Measurements from ENCODE around the gene SLC66A3. TPM values are rescaled to one million over a fixed set of nuclear protein-coding genes. Genes with fewer than 3 reads are reported as not detected.

The SLC66A3 gene
- total and polyA plus RNA-seq, 9 donors: 10.5 to 17.0 (median 12.7) TPM

DNA sequence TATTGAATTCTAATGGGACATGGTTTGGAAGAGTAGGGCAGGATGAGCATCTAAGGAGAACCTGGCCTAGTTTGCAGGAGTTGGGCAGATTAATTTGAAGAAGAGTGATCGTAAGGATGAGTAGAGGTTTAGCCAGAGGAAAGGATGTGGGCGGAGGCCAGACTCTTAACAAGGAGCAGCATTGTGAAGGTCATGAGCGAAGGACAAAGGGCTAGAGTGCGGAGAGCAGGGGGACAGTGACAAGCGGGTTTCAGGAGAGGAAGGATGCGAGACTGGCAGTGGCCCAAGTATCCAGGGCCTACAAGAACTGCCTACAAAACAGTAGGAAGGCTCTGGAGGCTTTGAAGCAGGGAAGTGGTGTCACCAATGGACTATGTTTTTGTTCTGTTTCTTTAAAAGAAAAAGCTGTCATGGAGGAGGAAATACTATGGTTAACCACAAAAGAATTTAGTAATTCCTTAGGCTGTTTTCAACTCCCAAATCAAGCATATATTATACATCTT lies 20.1 kb downstream of the SLC66A3 start:
- no peaks in the 10 kb centered on the region for H3K27me3 ChIP-seq (ENCODE audit: control insufficient read depth, insufficient read depth, low read length)
- H3K4me3 ChIP-seq (ENCODE audit: low read length): no peak overlapping the region
- H3K36me3 ChIP-seq (ENCODE audit: control insufficient read depth, insufficient read depth, low read length): peaks cover 6% of the 10 kb centered on the region
- no peak overlapping the region for H3K27ac ChIP-seq (ENCODE audit: low read length)
- H3K4me1 ChIP-seq (ENCODE audit: control insufficient read depth, insufficient read depth, low read length): no peaks in the 10 kb centered on the region
- peak; percentile 45 for DNase-seq
- no peaks in the 10 kb centered on the region for H3K9me3 ChIP-seq (replicated peaks; ENCODE audit: control insufficient read depth, low read depth, low read length)
- 85% methylated on average over 5 of the region's 6 CpGs for WGBS (ENCODE audit: insufficient coverage)

DNA sequence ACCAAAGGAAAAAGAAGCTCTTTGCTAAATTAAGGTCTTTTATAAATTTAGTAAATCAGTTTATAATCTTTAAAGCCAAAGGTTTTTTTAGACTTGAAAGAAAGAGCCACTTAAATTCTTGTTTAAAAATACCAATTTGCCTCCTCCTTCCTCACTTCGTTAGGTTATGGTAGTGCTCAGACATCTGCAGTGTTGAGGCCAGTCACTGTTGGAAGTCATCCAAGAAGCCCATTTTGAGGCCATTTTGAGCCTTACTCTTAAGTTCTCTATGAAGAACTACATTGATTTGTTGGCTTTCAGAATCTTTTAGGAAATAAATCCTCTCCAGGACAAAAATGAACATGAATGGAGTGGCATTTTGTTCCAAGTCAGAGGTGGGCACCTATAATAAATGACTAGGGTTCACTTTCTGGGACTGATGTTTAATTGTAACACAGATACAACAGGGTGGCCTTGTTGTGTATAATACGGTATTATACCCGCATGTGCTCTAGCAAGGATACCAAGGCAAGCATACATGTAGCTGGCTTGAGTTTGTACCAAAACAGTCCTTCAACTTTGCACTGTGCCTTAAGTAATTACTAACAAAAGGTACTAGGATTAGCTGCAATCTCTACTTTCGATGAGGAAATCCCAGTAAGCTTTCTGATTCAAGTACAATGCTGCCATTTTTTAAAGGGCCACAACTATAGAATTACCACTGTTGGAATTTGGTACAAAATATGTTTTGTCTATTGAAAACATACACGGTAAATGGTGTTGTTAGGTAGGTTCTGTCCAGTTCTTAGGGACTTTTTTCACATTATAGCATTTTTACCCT lies 22.8 kb downstream of the SLC66A3 start:
- Histone ChIP-seq H3K27ac (ENCODE audit: low read length) (no peak overlapping the region), H3K4me1 (ENCODE audit: control insufficient read depth, insufficient read depth, low read length) (no peaks in the 10 kb centered on the region), H3K27me3 (ENCODE audit: control insufficient read depth, insufficient read depth, low read length) (no peaks in the 10 kb centered on the region), H3K4me3 (ENCODE audit: low read length) (no peak overlapping the region), H3K36me3 (ENCODE audit: control insufficient read depth, insufficient read depth, low read length) (peaks cover 13% of the 10 kb centered on the region), H3K9me3 (replicated peaks; ENCODE audit: control insufficient read depth, low read depth, low read length) (no peaks in the 10 kb centered on the region)
- DNase-seq: peak; percentile 49
- WGBS (ENCODE audit: insufficient coverage): 80% methylated on average over 1 of the region's 5 CpGs

DNA sequence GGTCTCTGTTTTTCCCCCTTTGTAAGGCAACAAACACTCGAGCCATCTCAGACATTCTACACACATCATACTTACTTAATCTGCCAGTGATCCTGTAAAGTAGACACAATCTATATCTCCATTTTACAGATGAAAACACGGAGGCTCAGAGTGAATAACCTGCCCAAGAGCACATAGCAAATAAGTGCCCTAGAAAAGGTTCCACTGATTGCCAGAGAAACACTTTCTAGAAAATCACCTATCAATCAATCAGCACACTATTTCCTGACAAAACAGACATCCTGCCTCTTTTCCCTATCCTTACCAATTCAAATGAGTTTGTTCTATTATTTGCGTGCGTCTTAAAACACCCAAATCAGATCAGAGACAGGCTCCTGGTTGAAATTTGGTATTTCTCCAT lies 23.9 kb downstream of the SLC66A3 start:
- DNase-seq: no peak
- Histone ChIP-seq H3K27ac (ENCODE audit: low read length) (no peak overlapping the region), H3K27me3 (ENCODE audit: control insufficient read depth, insufficient read depth, low read length) (no peaks in the 10 kb centered on the region), H3K4me1 (ENCODE audit: control insufficient read depth, insufficient read depth, low read length) (no peaks in the 10 kb centered on the region), H3K4me3 (ENCODE audit: low read length) (no peak overlapping the region), H3K36me3 (ENCODE audit: control insufficient read depth, insufficient read depth, low read length) (peaks cover 13% of the 10 kb centered on the region), H3K9me3 (replicated peaks; ENCODE audit: control insufficient read depth, low read depth, low read length) (no peaks in the 10 kb centered on the region)
- 94% methylated on average over 2 of the region's 4 CpGs for WGBS (ENCODE audit: insufficient coverage)

DNA sequence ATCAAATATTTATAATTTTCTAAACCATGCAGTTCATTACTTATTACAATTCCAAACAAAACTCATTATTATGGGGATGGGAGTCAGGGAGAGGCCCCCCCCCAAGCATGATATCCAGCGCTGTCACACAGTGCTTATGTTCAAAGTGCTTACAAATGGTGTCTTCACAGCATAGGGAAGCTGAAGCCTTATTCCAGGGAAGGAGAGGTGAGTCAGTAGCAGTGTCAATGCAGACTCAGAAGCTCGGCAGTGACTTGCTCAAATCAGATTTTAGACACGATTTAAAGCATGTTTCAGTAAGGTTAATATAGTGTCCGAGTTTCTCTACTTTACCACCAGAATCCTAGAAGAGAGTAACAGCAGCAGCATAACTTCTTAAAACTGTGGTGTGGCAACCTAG lies 24.6 kb downstream of the SLC66A3 start:
- WGBS (ENCODE audit: insufficient coverage): no CpG with 5 or more reads among the region's 4 CpGs
- no peaks in the 10 kb centered on the region for H3K27me3 ChIP-seq (ENCODE audit: control insufficient read depth, insufficient read depth, low read length)
- no peaks in the 10 kb centered on the region for H3K4me1 ChIP-seq (ENCODE audit: control insufficient read depth, insufficient read depth, low read length)
- no peaks in the 10 kb centered on the region for H3K9me3 ChIP-seq (replicated peaks; ENCODE audit: control insufficient read depth, low read depth, low read length)
- DNase-seq: no peak
- H3K36me3 ChIP-seq (ENCODE audit: control insufficient read depth, insufficient read depth, low read length): peaks cover 15% of the 10 kb centered on the region
- H3K27ac ChIP-seq (ENCODE audit: low read length): no peak overlapping the region
- no peak overlapping the region for H3K4me3 ChIP-seq (ENCODE audit: low read length)

DNA sequence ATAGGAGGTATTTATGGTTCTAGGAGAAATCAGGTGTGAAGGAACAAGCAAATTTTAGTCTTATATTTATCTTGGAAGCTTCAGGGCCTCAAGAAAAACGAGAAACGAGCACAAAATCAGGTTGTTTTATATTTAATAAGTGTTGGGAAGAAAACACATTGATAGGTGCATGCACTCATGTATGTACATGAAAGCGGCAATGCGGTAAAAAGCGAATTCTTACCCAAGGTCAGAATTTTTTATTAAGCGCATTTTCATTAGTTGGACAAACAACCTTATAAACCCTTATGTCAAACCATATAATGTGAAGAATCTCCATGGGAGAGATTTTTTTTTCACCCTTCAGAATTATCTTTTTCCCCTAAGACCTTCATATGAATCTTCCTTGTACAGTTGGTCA lies 25.4 kb downstream of the SLC66A3 start:
- no CpG with 5 or more reads among the region's 6 CpGs for WGBS (ENCODE audit: insufficient coverage)
- no peak overlapping the region for H3K4me3 ChIP-seq (ENCODE audit: low read length)
- no peak overlapping the region for H3K27ac ChIP-seq (ENCODE audit: low read length)
- no peaks in the 10 kb centered on the region for H3K9me3 ChIP-seq (replicated peaks; ENCODE audit: control insufficient read depth, low read depth, low read length)
- H3K27me3 ChIP-seq (ENCODE audit: control insufficient read depth, insufficient read depth, low read length): no peaks in the 10 kb centered on the region
- DNase-seq: no peak
- no peaks in the 10 kb centered on the region for H3K4me1 ChIP-seq (ENCODE audit: control insufficient read depth, insufficient read depth, low read length)
- peaks cover 19% of the 10 kb centered on the region for H3K36me3 ChIP-seq (ENCODE audit: control insufficient read depth, insufficient read depth, low read length)

DNA sequence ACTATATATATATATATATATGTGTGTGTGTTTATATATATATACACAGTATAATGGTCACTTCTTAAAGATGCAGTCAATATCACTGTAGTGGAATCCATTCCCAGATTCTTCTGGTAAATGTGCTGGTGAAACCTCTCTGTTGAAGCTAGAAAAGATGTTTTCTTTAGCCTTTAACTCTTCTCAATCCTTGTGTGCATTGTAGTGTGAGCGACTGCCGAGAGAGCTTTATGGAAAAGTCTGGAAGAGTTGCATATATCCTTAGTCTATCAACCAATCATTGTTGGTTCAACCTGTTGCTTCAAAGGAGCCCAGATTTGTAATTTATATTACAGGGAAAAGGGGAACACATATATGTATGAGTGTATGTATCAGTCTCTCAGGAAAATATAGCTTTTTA lies 27.7 kb downstream of the SLC66A3 start:
- H3K4me1 ChIP-seq (ENCODE audit: control insufficient read depth, insufficient read depth, low read length): no peaks in the 10 kb centered on the region
- no peak overlapping the region for H3K4me3 ChIP-seq (ENCODE audit: low read length)
- WGBS (ENCODE audit: insufficient coverage): no CpG with 5 or more reads among the region's 2 CpGs
- H3K9me3 ChIP-seq (replicated peaks; ENCODE audit: control insufficient read depth, low read depth, low read length): no peaks in the 10 kb centered on the region
- no peak overlapping the region for H3K27ac ChIP-seq (ENCODE audit: low read length)
- DNase-seq: no peak
- H3K27me3 ChIP-seq (ENCODE audit: control insufficient read depth, insufficient read depth, low read length): no peaks in the 10 kb centered on the region
- H3K36me3 ChIP-seq (ENCODE audit: control insufficient read depth, insufficient read depth, low read length): peaks cover 25% of the 10 kb centered on the region

DNA sequence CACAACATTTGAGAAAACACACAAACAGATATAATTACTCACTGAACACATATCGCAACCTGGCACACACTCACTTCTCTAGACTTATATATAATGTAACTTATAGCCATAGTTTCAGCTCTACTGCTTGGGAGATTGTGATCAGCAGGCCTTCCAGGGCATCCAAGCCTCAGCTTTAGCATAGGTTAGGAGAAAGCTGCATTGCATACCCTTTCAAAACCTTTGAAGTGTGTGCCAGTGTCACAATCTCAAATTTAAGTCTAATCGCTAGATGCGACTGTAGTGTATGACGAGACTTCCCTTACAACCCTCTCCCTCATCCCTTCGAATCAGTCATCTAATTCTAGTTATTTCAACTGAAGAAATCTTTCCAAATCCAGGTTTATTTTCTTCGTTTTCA lies 30.9 kb downstream of the SLC66A3 start:
- Histone ChIP-seq H3K9me3 (replicated peaks; ENCODE audit: control insufficient read depth, low read depth, low read length) (no peaks in the 10 kb centered on the region), H3K36me3 (ENCODE audit: control insufficient read depth, insufficient read depth, low read length) (peaks cover 19% of the 10 kb centered on the region), H3K27me3 (ENCODE audit: control insufficient read depth, insufficient read depth, low read length) (no peaks in the 10 kb centered on the region), H3K4me3 (ENCODE audit: low read length) (no peak overlapping the region), H3K4me1 (ENCODE audit: control insufficient read depth, insufficient read depth, low read length) (no peaks in the 10 kb centered on the region), H3K27ac (ENCODE audit: low read length) (no peak overlapping the region)
- no peak for DNase-seq
- WGBS (ENCODE audit: insufficient coverage): 97% methylated on average over 4 of the region's 6 CpGs

DNA sequence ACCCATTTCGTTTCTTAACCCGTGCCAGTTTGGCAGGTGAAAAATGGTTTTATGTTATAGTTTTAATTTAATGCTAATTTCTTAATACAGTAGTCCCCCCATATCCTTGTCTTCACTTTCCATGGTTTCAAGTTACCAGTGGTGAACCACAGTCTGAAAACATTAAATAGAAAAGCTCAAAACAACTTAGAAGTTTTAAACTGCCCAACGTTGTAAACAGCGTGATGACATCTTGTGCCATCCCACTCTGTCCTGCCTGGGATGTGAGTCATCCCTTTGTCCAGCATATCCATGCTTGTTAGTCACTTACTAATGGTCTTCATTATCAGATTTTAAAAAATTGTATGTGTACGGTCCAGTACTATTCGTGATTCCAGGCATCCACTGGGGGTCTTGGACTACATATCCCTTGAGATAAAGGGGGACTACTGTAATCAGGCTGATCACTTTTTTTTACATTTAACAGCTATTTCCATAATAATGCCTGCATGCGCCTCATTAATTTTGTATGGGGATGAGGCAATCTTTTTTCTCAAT lies 31.9 kb downstream of the SLC66A3 start:
- no peak overlapping the region for H3K4me3 ChIP-seq (ENCODE audit: low read length)

DNA sequence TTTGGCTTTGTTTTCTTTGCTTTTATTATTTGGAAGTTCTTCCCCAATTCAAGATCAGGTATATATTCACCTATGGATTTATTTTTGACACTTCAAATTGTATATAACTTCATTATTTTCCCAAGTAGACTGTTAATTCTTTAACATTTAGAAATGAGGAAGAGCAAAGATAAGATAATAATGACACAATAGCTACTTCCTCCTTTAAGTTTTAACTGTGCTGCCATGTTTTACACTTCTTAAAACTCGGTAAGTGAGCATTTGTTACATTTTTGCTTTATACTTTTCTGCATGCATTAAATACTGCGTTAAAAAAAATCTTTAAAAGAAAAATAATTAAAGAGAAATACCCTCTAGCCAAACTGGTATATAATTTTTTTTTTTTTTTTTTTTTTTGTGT lies 32.5 kb downstream of the SLC66A3 start:
- H3K4me3 ChIP-seq (ENCODE audit: low read length): no peak overlapping the region
- no peaks in the 10 kb centered on the region for H3K27me3 ChIP-seq (ENCODE audit: control insufficient read depth, insufficient read depth, low read length)
- DNase-seq: no peak
- H3K4me1 ChIP-seq (ENCODE audit: control insufficient read depth, insufficient read depth, low read length): no peaks in the 10 kb centered on the region
- no peak overlapping the region for H3K27ac ChIP-seq (ENCODE audit: low read length)
- H3K36me3 ChIP-seq (ENCODE audit: control insufficient read depth, insufficient read depth, low read length): peaks cover 17% of the 10 kb centered on the region
- WGBS (ENCODE audit: insufficient coverage): no CpG with 5 or more reads among the region's 2 CpGs
- H3K9me3 ChIP-seq (replicated peaks; ENCODE audit: control insufficient read depth, low read depth, low read length): no peaks in the 10 kb centered on the region

More for the DNA sequence above, 31.9 kb downstream of the SLC66A3 start:
- DNase-seq: no peak
- Histone ChIP-seq H3K27me3 (ENCODE audit: control insufficient read depth, insufficient read depth, low read length) (no peaks in the 10 kb centered on the region), H3K4me1 (ENCODE audit: control insufficient read depth, insufficient read depth, low read length) (no peaks in the 10 kb centered on the region), H3K36me3 (ENCODE audit: control insufficient read depth, insufficient read depth, low read length) (peaks cover 14% of the 10 kb centered on the region), H3K27ac (ENCODE audit: low read length) (no peak overlapping the region), H3K9me3 (replicated peaks; ENCODE audit: control insufficient read depth, low read depth, low read length) (no peaks in the 10 kb centered on the region)
- WGBS (ENCODE audit: insufficient coverage): no CpG with 5 or more reads among the region's 7 CpGs

DNA sequence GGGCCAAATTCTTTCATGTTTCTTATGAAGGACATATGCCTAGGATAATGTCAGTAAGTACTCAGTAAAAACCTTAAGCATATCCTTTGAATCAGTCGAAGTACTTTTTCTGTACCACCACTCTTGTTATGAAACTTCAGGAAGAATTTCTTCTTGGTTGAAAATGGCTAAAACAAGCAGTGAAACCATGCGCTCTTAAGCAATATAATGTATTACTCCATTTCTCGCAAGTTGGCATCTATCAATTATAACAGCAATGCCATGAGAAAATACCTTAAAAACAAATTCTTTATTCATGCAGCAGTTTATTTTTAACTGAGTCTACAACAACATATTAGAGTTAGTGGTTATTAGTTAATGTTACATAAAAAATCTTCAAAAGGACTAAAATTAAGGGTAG lies 41.0 kb downstream of the SLC66A3 start:
- H3K4me3 ChIP-seq (ENCODE audit: low read length): no peak overlapping the region
- peaks cover 16% of the 10 kb centered on the region for H3K36me3 ChIP-seq (ENCODE audit: control insufficient read depth, insufficient read depth, low read length)
- no peak for DNase-seq
- no CpG with 5 or more reads among the region's 3 CpGs for WGBS (ENCODE audit: insufficient coverage)
- no peaks in the 10 kb centered on the region for H3K9me3 ChIP-seq (replicated peaks; ENCODE audit: control insufficient read depth, low read depth, low read length)
- H3K27me3 ChIP-seq (ENCODE audit: control insufficient read depth, insufficient read depth, low read length): no peaks in the 10 kb centered on the region
- H3K27ac ChIP-seq (ENCODE audit: low read length): no peak overlapping the region
- no peaks in the 10 kb centered on the region for H3K4me1 ChIP-seq (ENCODE audit: control insufficient read depth, insufficient read depth, low read length)

All from muscle of leg (tissue), 11 donors.